Globus pallidus (tissue), 1 donor: ENCODE data around the gene DAAM1.
A peak's percentile ranks its signal among the peaks of the same experiment; 100 is the strongest.

Experiments used
- DNase-seq: peaks from one replicate; pipeline ENCODE4 v3.0.0-alpha.2; 2015; ENCODE audit warnings: low spot score

Gene DAAM1

DNA sequence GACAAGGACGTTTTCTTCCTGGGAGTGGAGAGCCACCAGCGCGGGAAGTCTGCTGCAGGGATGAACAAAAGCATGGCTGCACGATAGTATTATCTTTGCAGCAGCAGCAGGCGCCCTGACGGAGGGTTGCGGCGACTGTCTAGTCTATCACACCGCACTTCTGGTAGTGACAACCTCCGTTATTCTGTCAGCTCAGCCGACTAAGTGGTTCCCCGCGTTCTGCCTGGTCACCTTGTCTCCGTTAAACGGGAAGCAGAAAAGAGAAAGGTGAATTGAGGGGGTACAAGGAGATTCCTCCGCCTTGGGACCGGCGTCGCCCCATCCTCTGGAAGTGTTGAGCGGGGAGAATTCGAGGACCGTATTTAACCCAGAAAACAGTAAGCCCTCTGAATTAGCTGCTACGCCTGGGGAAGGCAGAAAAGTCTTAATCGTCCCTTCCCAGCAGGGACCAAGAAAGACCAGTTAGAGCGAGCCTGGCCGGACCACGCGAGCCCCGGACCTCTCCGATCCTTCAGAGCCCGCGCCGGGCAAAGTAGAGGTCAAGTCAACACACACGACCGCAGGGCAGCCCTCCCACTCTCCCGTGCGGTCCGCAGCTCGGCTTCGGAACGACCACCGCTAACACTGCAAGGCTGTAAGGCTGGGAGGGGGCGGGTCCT, 536 bp upstream of the DAAM1 start:
- DNase-seq = no peak

DNA sequence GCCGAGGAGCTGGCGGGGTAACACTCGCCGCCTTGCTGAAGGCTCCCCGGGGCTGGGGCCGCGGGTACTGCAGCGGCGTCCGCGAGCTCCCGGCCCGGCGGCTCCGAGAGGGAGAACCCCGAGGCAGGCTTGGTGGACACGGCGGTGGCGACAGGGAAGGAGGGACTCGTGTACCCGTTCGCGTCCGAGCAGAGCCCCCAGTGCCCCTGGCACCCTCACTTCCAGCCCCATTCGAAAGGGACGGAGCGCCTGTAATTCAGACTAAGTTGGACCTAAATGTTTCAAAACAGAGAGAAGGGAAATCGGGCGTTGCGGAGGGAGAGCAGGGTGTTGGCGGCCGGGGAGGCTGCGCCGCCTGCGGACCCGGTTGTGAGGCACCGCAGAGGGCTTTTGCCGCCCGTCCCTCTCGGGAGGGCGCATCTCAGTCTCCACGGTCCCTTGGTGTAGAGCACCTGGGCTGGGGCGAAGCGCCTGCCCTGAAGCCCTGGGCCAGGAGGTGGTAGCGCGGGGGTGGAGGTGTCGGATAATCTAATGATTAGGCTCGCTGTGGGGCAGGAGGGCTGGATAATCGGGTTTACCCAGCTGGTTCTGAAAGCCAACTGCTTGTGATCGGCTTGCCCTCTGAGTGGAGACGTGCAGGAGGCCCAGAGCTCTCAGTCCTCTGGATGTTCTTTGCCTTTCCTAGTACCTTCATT, 771 bp downstream of the DAAM1 start:
- DNase-seq = peak; percentile 18

DNA sequence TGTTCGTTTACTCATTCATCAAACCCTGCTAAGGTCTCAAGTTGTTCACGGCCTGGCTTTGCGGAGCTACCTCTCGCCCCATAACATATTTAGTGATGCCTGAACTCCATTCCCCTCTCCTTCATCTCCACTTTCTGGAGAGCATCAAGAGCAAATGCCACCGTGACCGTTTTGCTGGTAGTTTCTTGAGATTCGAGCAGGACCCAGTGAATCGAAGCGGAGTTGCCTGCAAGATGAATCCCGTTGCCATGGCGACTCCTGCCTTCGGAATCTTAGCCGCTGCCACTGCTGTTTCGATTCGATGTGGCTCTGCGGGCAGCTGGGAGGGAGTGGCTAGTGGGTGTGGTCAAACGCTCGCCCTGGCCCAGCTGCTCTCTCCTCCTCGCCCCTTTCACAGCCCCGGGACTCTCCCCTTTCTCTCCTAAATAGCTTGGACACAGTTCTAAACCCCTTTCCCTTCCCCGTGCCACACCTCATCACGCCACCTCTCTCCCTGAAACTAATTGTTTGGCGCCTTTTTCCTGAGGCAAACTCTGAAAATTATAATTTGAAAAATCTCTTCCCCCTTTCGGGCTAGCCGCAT, 1.4 kb downstream of the DAAM1 start:
- peak; percentile 64 for DNase-seq

DNA sequence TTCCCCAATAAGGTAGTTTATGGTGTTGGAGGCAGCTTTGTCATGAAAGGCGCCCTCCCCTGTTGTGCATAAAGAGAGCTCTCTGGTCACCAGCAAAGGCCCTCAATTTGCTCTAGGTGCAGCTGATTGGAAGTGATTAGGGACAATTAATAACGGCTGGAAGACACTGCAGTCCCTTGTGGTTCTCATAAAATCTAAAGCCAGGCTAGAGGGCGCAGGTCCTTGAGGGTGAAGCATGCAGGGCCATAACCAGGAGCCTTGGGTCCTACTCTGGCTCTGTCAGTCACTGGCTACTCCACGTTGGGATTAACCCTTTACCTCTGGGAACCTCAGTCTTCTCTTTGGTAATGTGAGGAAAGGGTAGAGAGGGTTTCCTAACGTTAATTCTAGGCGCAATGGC, 1.9 kb downstream of the DAAM1 start:
- DNase-seq = no peak

DNA sequence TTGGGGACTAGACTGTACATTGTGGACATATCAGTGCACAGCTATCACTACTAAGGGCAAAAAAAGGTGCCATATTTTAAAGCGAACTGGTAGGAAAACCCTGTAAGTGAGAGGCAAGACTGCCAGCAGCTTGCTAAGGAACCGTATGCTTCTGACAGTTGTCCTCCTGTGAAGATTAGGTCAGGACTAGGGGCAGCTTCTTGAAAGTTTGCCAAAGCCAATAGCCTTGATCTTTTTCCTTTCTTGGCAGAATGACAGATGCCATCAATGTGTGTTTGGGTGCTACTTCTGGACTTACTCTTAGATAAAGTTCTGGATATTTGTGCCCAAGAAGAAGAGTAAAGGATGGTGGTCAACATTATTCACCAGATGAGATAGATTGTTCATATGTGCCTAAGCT, 7.4 kb downstream of the DAAM1 start:
- DNase-seq = no peak

DNA sequence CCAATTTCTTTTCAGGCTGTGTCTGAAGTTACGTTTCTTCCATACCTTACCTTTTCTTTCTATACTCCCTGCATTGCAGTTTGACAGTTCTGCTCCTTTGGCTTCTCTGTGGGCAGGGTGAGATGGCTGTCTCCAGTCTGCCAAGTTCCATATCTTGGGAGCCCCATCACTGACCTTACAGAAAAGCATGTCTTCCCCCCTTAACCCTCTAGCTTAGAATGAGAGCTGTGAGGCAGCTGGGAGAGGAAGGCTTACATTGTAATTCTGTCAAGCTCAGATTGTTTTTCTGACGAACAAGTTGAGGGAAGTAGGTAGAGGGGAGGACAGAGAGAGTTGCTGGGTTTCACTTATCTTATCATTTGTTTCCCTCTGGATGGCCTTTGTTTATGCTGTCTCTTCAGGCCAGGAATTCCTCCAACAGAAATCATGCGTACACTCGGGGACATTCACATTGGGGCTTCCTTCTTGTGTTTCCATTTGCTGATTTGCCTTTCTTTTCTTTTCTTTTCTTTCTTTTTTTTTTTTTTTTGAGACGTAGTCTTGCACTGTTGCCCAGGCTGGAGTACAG, 9.3 kb downstream of the DAAM1 start:
- no peak for DNase-seq

DNA sequence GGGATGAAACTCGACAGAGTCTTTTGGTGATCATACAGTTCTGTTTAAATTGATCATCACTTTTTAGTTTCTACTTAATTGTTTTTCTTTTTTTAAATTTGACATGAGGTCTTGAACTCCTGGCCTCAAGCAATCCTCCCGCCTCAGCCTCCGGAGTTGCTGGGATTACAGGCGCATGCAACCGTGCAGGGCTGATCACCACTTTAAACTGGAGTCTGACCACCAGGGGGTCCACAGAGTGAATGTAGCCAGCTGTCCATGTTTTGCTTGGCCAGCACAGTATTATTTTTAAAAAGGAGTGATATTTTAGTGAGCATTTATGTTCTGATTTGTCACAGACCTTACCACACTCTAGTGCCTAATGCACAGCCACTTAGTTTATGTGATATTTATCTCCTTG, 10.7 kb downstream of the DAAM1 start:
- no peak for DNase-seq

DNA sequence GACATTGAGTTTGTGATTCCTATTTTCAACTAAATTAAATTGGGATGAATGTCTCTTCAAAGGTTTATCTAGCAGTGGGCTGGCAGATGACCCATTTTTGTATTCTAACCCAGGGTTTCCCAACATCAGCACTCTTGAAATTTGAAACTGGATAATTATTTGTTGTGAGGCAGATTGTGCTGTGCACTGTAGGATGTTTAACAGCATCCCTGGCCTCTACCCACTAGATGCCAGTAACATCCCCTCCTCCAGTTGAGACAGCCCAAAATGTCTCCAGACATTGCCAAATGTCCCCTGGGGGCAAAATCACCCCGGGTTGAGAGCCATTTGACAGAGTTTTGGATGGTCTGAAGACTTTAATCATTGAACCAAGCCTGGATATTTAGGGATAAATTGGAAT, 11.1 kb downstream of the DAAM1 start:
- no peak for DNase-seq

DNA sequence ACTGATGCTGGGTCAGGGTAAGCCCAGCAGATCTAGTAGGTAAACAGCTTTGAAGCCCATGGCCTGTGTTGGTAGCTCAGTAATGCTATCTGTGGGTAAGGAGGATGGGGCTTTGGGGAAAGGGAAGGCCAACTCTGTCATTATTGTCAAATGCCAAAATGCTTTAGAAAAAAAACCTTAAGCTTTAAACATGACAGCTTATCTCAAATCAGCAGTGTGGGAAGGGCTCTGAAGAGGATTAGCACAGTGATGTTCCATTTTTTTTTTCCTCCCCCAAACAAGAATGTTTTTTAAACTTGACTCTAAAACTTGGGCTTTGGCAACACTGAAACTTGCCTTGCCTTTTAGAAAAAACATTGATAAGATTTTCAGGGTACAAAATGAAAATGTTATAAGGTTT, 11.7 kb downstream of the DAAM1 start:
- DNase-seq = no peak

DNA sequence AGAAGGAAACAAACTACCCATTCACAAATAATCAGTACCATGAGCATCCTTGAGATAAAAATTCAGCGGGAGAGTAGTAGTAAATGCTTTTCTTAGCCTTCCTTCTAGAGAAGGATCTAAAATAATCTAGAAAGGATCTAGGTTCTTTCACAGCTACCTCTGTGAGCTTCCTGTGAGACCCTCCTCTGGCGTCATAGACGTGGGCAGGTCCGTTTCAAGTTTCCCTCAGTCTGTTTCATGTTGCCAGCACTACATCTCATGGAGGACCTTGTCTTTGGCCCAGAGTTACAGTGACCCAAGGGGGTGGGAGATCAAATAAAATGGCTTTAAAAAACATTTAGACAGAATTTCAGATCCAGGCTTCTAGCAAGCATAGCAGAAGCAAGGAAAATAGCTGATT, 13.6 kb downstream of the DAAM1 start:
- no peak for DNase-seq

DNA sequence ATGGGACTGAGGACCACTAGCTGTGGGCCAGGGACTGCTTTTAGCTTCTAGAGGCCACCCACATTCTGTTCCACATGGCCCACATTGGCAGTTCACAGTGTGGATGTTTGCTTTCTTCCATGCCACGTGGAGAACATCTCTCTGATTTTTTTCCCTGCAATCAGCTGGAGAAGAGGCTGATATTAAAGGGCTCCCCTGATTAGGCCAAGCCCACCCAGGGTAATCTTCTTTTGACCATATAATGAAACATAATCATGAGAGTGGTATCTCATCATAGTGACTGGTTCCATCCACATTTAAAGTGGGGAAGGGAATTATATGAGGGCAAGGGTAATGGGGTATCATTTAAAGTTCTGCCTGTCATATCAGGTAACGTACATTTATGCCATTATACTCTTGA, 15.8 kb downstream of the DAAM1 start:
- DNase-seq = no peak

DNA sequence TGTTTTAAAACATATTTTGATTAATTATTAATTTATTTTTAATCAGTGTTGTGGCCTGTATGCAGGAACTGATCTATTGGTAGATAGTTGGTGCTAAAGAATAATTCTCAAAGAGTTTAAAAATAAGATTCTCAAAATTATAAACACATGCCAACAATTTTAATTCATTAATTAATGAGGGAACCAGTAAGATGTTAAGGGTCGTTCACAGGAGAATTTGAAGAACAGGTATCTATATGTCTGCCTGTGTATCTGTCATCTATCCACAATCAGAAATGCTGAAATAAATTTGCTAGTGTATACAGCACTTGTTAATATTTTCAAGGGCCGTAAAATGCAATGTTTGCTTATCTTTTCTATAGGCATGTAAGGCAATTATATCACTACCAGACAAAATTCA, 18.4 kb downstream of the DAAM1 start:
- no peak for DNase-seq

DNA sequence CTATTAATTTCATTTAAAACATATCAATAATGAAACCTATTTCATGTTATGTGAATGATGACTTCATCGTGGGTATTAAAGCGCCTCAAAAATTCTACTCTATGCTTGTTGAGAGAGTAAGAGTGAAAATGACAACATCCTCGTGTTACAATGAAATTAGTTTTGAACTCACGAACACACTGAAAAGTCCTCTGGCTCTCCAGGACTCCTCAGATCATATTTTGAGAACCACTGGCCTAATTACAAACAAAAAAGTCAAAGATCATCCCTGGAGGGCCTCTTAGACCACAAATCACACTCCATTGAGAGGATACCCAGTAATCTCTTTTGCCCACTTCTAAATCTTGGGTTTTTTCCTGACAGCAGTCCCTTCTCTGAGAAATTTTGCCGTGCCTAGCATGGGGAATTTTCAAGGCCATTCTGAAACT, 19.1 kb downstream of the DAAM1 start:
- DNase-seq = no peak

DNA sequence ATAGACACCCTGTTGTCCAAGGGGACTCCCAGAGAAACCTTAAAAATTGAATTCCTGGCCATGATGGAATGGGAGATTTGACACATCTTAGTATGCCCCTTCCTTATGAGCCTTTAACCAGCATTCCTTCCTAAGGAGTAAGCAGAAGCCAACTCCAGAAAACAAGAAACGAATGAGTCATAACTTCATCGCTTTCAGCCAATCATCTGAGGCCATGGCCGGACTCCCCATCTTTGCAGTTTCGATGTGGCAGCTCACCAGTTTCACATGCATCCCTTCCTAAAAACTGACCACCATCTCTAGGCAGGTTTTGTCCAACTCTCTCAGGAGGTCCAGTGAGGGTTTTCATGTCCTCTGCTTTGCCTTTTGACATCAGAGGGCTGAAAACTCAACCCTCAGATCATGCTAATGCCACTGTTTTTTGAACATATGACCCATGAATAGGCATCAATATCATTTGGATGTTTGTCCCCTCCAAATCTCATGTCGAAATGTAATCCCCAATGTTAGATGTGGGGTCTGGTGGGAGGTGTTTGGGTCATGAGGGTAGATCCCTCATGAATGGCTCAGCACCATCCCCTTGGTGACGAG, 19.9 kb downstream of the DAAM1 start:
- DNase-seq = no peak

DNA sequence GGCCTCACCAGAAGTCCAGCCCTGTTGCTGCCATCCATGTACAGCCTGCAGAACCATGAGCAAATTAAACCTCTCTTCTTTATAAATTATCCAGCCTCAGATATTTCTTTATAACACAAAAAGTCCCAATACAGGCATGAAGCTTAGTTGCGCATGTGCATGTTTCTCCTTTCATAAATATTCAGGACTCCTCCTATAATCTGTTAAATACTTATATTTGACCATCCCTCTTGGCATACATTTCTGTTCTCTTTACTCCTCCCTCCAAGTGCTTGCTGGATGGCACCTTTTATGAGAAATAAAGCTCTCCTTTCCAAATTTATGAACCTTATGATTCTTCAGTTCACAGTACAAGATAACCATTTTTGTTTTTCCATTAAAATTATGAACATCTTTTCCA, 20.5 kb downstream of the DAAM1 start:
- DNase-seq = no peak

DNA sequence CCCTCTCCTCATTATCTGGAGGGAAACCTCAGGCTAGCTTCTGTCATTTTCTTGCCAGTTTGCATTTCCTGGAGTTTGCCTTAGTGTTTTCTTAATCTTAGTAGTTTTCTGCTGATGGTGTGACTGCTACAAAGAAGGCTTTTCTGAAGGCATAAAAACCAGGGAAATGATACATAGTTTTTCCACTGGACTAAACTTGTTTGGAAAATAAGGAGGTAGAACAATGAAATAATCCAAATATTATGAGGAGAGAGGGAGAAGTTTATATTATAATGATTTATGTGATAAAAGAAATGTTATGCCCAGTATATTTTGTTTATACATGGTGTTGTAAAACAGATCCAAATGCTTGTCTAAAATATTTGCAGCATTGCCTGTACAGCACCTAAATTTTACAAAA, 22.2 kb downstream of the DAAM1 start:
- no peak for DNase-seq

DNA sequence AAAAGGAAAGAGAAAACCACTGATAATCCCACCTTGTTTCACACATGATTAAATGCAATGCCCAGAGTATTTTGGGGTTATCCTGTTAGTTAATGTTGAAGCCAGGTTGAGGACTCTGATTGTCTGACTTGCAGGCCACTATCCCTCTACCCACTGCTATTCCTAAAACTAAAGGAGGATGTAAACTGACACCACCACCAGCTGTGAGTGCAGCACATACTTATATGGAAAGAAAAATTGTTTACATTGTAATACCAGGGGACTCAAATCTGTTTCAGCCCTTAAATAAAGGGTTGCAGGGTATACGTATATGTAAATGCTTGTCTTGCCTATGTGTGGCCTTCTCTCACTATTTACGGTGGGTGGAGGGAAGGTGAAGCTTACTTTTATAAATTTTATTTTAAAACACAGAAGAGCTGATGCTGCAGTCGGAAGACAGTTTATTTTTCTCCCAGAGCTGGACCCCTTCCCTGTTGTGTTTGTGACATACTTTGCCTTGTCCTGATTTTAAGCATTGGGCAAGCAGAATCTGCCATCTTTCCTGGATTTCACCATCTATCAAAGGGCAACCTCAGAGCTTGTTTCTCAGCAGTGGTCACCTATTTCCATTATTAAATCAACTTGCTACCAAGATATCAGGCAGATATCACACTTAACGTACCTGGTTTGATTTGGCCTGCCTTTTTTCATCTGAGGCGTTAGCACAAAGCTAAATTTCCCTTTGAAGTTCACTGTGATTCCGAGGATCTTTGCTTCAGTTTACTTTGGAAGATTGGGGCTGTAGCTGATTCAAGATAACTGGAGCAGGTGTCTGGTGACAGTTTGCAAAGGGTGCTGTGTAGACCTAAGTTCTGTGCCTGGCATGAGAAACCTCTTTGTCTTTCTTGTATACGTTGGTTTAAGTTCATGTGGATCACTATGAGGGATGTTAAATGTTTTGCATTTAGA, 25.2 kb downstream of the DAAM1 start:
- DNase-seq = no peak

DNA sequence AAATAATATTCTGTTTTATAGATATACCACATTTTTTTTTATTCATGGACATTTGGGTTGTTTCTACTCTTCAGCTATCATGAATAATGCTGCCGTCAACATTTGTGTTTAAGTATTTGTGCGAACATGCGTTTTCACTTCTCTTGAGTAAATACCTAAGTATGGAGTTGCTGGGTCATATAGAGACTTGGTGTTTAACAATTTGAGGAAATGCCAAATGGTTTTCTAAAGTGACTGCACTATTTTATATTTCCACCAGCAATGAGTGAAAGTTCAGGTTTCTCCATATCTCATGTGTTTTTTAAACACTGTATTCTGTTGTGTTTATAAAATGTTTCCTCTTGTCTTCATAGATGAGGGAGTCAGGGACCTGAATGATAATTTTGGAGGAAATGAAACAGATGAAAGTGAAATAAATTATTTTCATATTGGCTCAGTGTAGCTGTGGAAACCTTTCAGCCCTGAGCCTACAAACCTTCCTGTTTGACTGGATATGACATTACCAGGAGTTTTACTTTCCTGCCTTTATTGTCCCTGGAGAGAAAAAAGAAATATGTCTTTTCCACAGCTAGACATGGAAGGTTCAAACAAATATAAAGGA, 26.3 kb downstream of the DAAM1 start:
- DNase-seq = no peak

DNA sequence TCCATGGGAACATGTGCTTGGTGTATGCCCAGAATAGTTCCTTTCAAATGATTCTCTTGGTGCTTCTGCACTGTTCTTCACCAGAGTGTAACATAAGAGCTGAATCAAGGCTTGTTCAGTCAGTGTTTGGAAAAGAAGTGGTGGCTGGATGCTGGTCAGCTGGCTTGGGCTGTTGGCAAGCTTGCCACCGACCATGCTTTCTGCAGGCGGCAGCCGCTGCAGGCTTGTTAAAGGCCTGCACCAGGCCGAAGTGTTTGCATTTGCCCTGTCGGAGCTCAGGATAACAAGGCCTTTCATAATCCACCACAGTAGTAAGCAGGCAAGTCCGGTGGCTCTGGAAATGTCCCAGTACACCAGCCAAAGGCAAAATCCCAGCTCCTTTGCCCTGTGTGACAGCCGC, 26.9 kb downstream of the DAAM1 start:
- peak; percentile 91 for DNase-seq

DNA sequence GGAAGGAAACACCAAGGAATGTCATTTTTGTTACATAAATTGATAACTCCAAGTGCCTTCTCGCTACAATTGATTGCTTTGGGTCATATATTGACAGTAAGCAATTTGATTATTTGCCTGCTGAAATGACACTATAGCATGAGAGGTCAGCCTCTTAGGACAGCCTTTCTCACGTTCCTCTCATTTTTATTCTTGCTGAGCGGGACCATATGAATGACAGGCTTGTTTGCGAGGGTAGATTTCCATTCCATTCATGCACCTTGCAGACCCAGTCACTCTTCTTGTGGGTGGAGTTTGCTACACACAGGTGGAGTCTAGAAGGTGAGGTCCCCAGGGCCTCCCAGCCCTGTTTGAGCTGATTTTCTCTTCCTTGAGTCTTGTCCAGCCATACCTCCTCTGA, 27.3 kb downstream of the DAAM1 start:
- no peak for DNase-seq

DNA sequence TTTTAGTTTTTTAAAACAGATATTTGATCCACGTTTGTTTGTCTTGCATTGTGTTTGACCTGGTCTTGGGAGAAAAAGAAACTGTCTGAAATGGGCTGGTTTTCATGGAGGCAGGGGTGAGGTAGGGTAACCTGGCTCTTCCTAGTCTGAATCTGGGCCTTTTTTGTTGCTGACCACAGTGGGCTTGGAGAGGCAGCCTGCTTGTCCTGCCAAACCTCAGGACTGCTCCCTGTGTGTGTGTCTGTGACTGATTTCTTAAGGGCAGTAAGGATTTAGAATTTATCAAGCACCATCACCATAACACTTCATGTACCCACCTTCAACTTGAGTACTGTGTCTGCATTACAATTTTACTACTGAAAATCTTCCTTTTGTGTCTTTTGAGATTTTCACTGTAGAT, 28.5 kb downstream of the DAAM1 start:
- no peak for DNase-seq
